ENCODE data around the gene ELF2.
A peak's percentile ranks its signal among the peaks of the same experiment; 100 is the strongest.
"Not testable (repeated sequence)": the region's sequence is repeated elsewhere in the genome, so short reads cannot be mapped to it uniquely, and the experiment has no call there.

Gene ELF2

GRCh38 chr4:139024686-139025085 is 152.3 kb downstream of the ELF2 start:
- CTCF ChIA-PET = interaction anchor here (0.6 kb wide), 1 partner anchor 44 kb away, joined by 4 read pairs; no protein-coding TSS in a partner anchor
- TF ChIP-seq CTCF (conservative IDR thresholded peaks at IDR 0.05; ENCODE audit: low read depth) = no peak
- H3K27ac ChIP-seq = peak overlapping the region; percentile 20; the same call in 1 of the 2 replicates
- DNase-seq (ENCODE audit: low spot score) = no peak
- POLR2A ChIA-PET (ENCODE audit: low non-redundant PET) = interaction anchor here (0.5 kb wide), 1 partner anchor 1712 kb away, joined by 3 read pairs; no protein-coding TSS in a partner anchor

GRCh38 chr4:139022835-139023234 is 154.2 kb downstream of the ELF2 start:
- POLR2A ChIA-PET (ENCODE audit: low non-redundant PET) = no interaction called here

GRCh38 chr4:139021071-139021470 is 155.9 kb downstream of the ELF2 start:
- DNase-seq (ENCODE audit: low spot score); H3K27ac ChIP-seq; POLR2A ChIA-PET (ENCODE audit: low non-redundant PET): not testable (repeated sequence)
- CTCF ChIA-PET = interaction anchor here (2.8 kb wide), 1 partner anchor 9 kb away, joined by 13 read pairs; no protein-coding TSS in a partner anchor

More at GRCh38 chr4:139022835-139023234, 154.2 kb downstream of the ELF2 start:
- no peak overlapping the region for H3K27ac ChIP-seq
- TF ChIP-seq CTCF (conservative IDR thresholded peaks at IDR 0.05; ENCODE audit: low read depth) = no peak
- CTCF ChIA-PET = interaction anchor here (0.7 kb wide), 1 partner anchor 9 kb away, joined by 3 read pairs; no protein-coding TSS in a partner anchor
- DNase-seq (ENCODE audit: low spot score) = no peak

GRCh38 chr4:139020384-139020783 is 156.6 kb downstream of the ELF2 start:
- POLR2A ChIA-PET (ENCODE audit: low non-redundant PET) = no interaction called here
- H3K27ac ChIP-seq = peak overlapping the region; percentile 25; the same call in 1 of the 2 replicates
- CTCF ChIA-PET = interaction anchor here (2.8 kb wide), 1 partner anchor 10 kb away, joined by 13 read pairs; no protein-coding TSS in a partner anchor
- no peak for DNase-seq (ENCODE audit: low spot score)
- TF ChIP-seq CTCF (conservative IDR thresholded peaks at IDR 0.05; ENCODE audit: low read depth) = no peak

GRCh38 chr4:139018971-139019758 is 157.9 kb downstream of the ELF2 start:
- DNase-seq (ENCODE audit: low spot score) = no peak
- POLR2A ChIA-PET (ENCODE audit: low non-redundant PET) = no interaction called here
- CTCF ChIA-PET = no interaction called here
- no peak for TF ChIP-seq CTCF (conservative IDR thresholded peaks at IDR 0.05; ENCODE audit: low read depth)
- peak overlapping the region; percentile 44 for H3K27ac ChIP-seq

- no peak for DNase-seq (ENCODE audit: low spot score)
Observed at GRCh38 chr4:139018501-139018900, 158.5 kb downstream of the ELF2 start.

More at GRCh38 chr4:139018501-139018900, 158.5 kb downstream of the ELF2 start:
- H3K27ac ChIP-seq = no peak overlapping the region
- ChIA-PET POLR2A (ENCODE audit: low non-redundant PET) (no interaction called here), CTCF (interaction anchor here (0.5 kb wide), 1 partner anchor 1333 kb away, joined by 3 read pairs; no protein-coding TSS in a partner anchor)
- TF ChIP-seq CTCF (conservative IDR thresholded peaks at IDR 0.05; ENCODE audit: low read depth) = no peak
